K562 (cell line): Measurements from ENCODE around the gene MAML3. TPM values are rescaled to one million over a fixed set of nuclear protein-coding genes. Genes with fewer than 3 reads are reported as not detected.

Experiments
- ATAC-seq: fragments of 200-7000 bp; cut with Tn5 transposase; 3 replicates; pipeline ENCODE4 v1.9.1; 2020; ENCODE audit warnings: moderate library complexity
- BruUV-seq: library from RNA; stranded (reverse); fragments of 400-500 nt; replicated peaks from 2 replicates; lab custom pipeline; 2021; lab: Mats Ljungman, UMichigan
- CTCF ChIA-PET: fragments of 300-600 bp; formaldehyde crosslinking; extraction: SDS; loops from one replicate; lab custom pipeline; 2021; ENCODE audit warnings: low intra/inter-chr PET ratio; lab: Yijun Ruan, JAX
- POLR2A ChIA-PET: fragments of 300-600, 350-650 bp; sonication (Branson Sonifier 250); formaldehyde crosslinking; extraction: SDS; loops from one replicate; lab custom pipeline; 2021; ENCODE audit warnings: antibody characterized with exemption, inconsistent platforms; lab: Yijun Ruan, JAX
- DNase-seq, 4 experiments: peaks; one replicate each; pipeline versions ENCODE4 v3.0.0 to v3.0.0-alpha.2; 2011 to 2018; ENCODE audit warnings: low spot score in 3 of 4, mixed read lengths in 3 of 4; ENCODE audit errors: extremely low read depth in 1 of 4
- FAIRE-seq: peaks from 2 replicates; lab custom pipeline; 2011; peaks lifted over from hg19 to GRCh38; lab: Jason Lieb, UNC
- H2AFZ ChIP-seq: 2 replicates; pipeline ENCODE4 v1.6.0; 2011; ENCODE audit warnings: low read depth, low read length, control low read depth, inconsistent platforms
- H3K27ac ChIP-seq: fragments of 200-600 bp; 3 replicates; pipeline ENCODE4 v1.8.0; 2011; ENCODE audit warnings: low read depth, mild to moderate bottlenecking, control low read depth, inconsistent platforms, low read length, moderate library complexity, mixed read lengths; ENCODE audit errors: extremely low read depth
- H3K27me3 ChIP-seq, 2 experiments: fragments of 300-600 bp in 1 of 2; 2 replicates in 1 of 2; 3 replicates in 1 of 2; pipeline versions ENCODE4 v1.6.0 to v1.8.0; 2011; ENCODE audit warnings: inconsistent platforms in 2 of 2, low read length in 2 of 2, mild to moderate bottlenecking in 1 of 2, mixed read lengths in 1 of 2, moderate library complexity in 1 of 2; ENCODE audit not compliant: control insufficient read depth in 2 of 2, insufficient read depth in 2 of 2
- H3K36me3 ChIP-seq: fragments of 300-600 bp; 3 replicates; pipeline ENCODE4 v1.8.0; 2011; ENCODE audit warnings: mild to moderate bottlenecking, low read length, inconsistent platforms; ENCODE audit not compliant: control insufficient read depth, insufficient read depth
- H3K4me1 ChIP-seq, 2 experiments: fragments of 200-600 bp in 1 of 2; replicated peaks in 1 of 2; 2 replicates in 1 of 2; 3 replicates in 1 of 2; pipeline versions ENCODE4 v1.5.1 to v1.8.0; 2011; ENCODE audit warnings: inconsistent platforms in 2 of 2, low read length in 2 of 2, mild to moderate bottlenecking in 1 of 2, mixed read lengths in 1 of 2, moderate library complexity in 1 of 2; ENCODE audit not compliant: control insufficient read depth in 2 of 2, insufficient read depth in 2 of 2
- H3K4me2 ChIP-seq: 2 replicates; pipeline ENCODE4 v1.6.1; 2011; ENCODE audit warnings: low read length, control low read depth, inconsistent platforms, mixed read lengths; ENCODE audit not compliant: insufficient read depth
- H3K4me3 ChIP-seq: fragments of 200-600 bp; sonication (generic), shearing (Covaris generic); 2 replicates; pipeline ENCODE4 v1.5.1; 2016; ENCODE audit warnings: control low read depth, inconsistent platforms
- H3K79me2 ChIP-seq: fragments of 200-600 bp; 3 replicates; pipeline ENCODE4 v1.8.0; 2011; ENCODE audit warnings: low read length, inconsistent platforms; ENCODE audit not compliant: control insufficient read depth, insufficient read depth
- H3K9ac ChIP-seq, 2 experiments: 2 replicates each; pipeline versions ENCODE4 v1.6.0 to v1.6.1; 2011; ENCODE audit warnings: low read depth in 2 of 2, low read length in 2 of 2, control low read depth in 1 of 2, inconsistent platforms in 1 of 2, mild to moderate bottlenecking in 1 of 2, mixed read lengths in 1 of 2; ENCODE audit not compliant: insufficient read depth in 1 of 2
- H3K9me1 ChIP-seq: one replicate; pipeline ENCODE4 v1.6.0; 2011; ENCODE audit warnings: inconsistent platforms, mild to moderate bottlenecking, low read length, moderate library complexity; ENCODE audit not compliant: control insufficient read depth, insufficient read depth
- H3K9me3 ChIP-seq: replicated peaks from 2 replicates; pipeline ENCODE4 v1.5.1; 2011; ENCODE audit warnings: low read depth, low read length, inconsistent platforms; ENCODE audit not compliant: control insufficient read depth, insufficient read depth
- H4K20me1 ChIP-seq: replicated peaks from 2 replicates; pipeline ENCODE4 v1.6.1; 2011; ENCODE audit warnings: low read length, inconsistent platforms, mixed read lengths; ENCODE audit not compliant: control insufficient read depth, insufficient read depth
- HMBOX1 ChIP-seq: sonication (generic); IDR thresholded peaks from 2 replicates; pipeline ENCODE4 v1.6.1; 2016
- IFI16 ChIP-seq: fragments of 250-450 bp; sonication (Bioruptor Pico); IDR thresholded peaks from 2 replicates; pipeline ENCODE4 v2.1.2; 2022; ENCODE audit warnings: mild to moderate bottlenecking, inconsistent platforms
- ZNF347 ChIP-seq: fragments of 450-650 bp; formaldehyde crosslinking; IDR thresholded peaks from 2 replicates; pipeline ENCODE4 v1.4.0; 2020; ENCODE audit warnings: low read depth, mild to moderate bottlenecking, moderate library complexity
- ZNF398 ChIP-seq: fragments of 250-450 bp; sonication (Bioruptor Pico); IDR thresholded peaks from 2 replicates; pipeline ENCODE4 v1.8.0; 2021; ENCODE audit warnings: moderate library complexity, mild to moderate bottlenecking, inconsistent platforms
- WGBS: fragments of 100-300 bp; shearing (Covaris generic); methylation state at CpG from one replicate; pipeline ENCODE4 v1.1.6; 2016; ENCODE audit warnings: low coverage, mixed read lengths; ENCODE audit not compliant: insufficient coverage; ENCODE audit errors: missing lambda C conversion rate; 5-methylcytosine and 5-hydroxymethylcytosine counted together
- in situ Hi-C: fragments of 300-500 bp; cut with MboI; formaldehyde crosslinking; loops from 4 replicates; pipeline ENCODE4 v1.15.0; 2018; ENCODE audit warnings: inconsistent platforms, mixed read lengths
- intact Hi-C: fragments of 100-400 bp; cut with micrococcal nuclease; formaldehyde crosslinking; loops from 2 replicates; pipeline ENCODE4 v1.14.2; 2022
- polyA plus RNA-seq, 8 experiments: library from polyadenylated mRNA; depleted of rRNA in 4 of 8; stranded (reverse) in 5 of 8; unstranded in 3 of 8; fragments of >200 nt; fragmentation: Nextera tagmentation in 2 of 8; fragmentation: Illumina TruSeq in 1 of 8; extraction: Ambion mirVana in 2 of 8; extraction: Trizol in 1 of 8; gene quantifications; 2 replicates each; pipeline versions ENCODE4 v1.2.1 to v1.2.3, GENCODE V29; 2011 to 2014; ENCODE audit warnings: inconsistent platforms in 1 of 8, missing spikeins in 1 of 8
- total RNA-seq, 7 experiments: library from RNA; depleted of rRNA in 6 of 7; stranded (reverse); fragments of >200 nt in 6 of 7; fragmentation: Illumina TruSeq in 2 of 7; extraction: Trizol in 2 of 7; gene quantifications; 2 replicates each; pipeline versions ENCODE4 v1.2.1 to v1.2.3, GENCODE V29; 2011 to 2021; ENCODE audit warnings: low replicate concordance in 1 of 7

The MAML3 gene
- total and polyA plus RNA-seq, 9 of the 15 experiments (the other 6 are each of a cell fraction or from before 2014, with no cell fraction given): 0.01 to 0.55 (median 0.25) TPM

- intact Hi-C loops: no loop called here
- DNase-seq (no peak), ATAC-seq (no peak), FAIRE-seq (no peak)
- in situ Hi-C loops: loop anchor here (10.0 kb wide), 1 partner anchor 217 kb away; no protein-coding TSS in a partner anchor
- no peaks in the 10 kb centered on the region for H3K9me1 ChIP-seq
- peaks cover 0 to 20% of the 10 kb centered on the region in 2 experiments; a peak in 3 of 5 replicates for H3K27me3 ChIP-seq
- H3K79me2 ChIP-seq: no peaks in the 10 kb centered on the region
- no peak overlapping the region for H3K4me3 ChIP-seq
- H2AFZ ChIP-seq: no peak overlapping the region
- no TSS peak for BruUV-seq
- CTCF ChIA-PET: no interaction called here
- H4K20me1 ChIP-seq: no peaks in the 10 kb centered on the region; the same call in 1 of the 2 replicates
- H3K4me2 ChIP-seq: no peak overlapping the region
- TF ChIP-seq HMBOX1 (peak; percentile 57; the same call in 1 of the 2 replicates), IFI16 (CRISPR knock-in tag) (no peak), ZNF347 (CRISPR knock-in tag) (no peak), ZNF398 (CRISPR knock-in tag) (no peak)
- H3K27ac ChIP-seq: no peak overlapping the region
- no peak overlapping the region for H3K9ac ChIP-seq
- POLR2A ChIA-PET: interaction anchor here (0.7 kb wide), 1 partner anchor 437 kb away, joined by 3 read pairs; no protein-coding TSS in a partner anchor
- no peaks in the 10 kb centered on the region for H3K9me3 ChIP-seq
- no peaks in the 10 kb centered on the region for H3K36me3 ChIP-seq
- H3K4me1 ChIP-seq: no peaks in the 10 kb centered on the region
- 0% methylated on average over 6 of the region's 6 CpGs for WGBS
Measured at GRCh38 chr4:140037353-140038030, 116.5 kb downstream of the MAML3 start.
